Measurements from ENCODE around the gene GKN2. TPM values are rescaled to one million over a fixed set of nuclear protein-coding genes. Genes with fewer than 3 reads are reported as not detected.

The GKN2 gene
- total RNA-seq, 1 experiment from 2014 or later = 0.58 TPM

DNA sequence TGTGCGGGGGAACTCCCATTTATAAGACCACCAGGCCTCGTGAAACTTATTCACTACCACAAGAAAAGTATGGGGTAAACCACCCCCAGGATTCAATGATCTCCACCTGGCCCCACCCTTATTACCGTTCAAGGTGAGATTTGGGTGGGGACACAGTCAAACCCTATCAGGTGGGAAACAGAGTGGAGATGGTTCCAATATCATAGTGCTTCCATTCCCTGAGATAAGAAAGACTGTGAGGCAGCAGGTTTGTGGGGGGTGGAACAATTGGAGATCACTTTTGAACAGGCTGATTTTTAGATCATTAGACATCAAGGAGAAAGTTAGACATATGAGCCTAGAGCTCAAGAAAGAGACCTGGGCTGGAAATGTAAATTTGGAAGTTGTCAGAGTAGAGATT is 39.3 kb downstream of the GKN2 start:
- TF ChIP-seq EZH2 (IDR thresholded peaks at IDR 0.05; ENCODE audit: low read length, unreplicated experiment) = no peak
- Histone ChIP-seq H2AFZ (ENCODE audit: low read length) (no peak overlapping the region), H4K20me1 (ENCODE audit: low read length) (no peaks in the 10 kb centered on the region), H3K9me2 (replicated peaks; ENCODE audit: low read length) (no peaks in the 10 kb centered on the region), H3K4me2 (ENCODE audit: low read length) (no peak overlapping the region), H3K9ac (ENCODE audit: low read length) (no peak overlapping the region), H3K36me3 (ENCODE audit: low read depth, low read length) (no peaks in the 10 kb centered on the region), H3K79me2 (ENCODE audit: low read length) (no peaks in the 10 kb centered on the region), H3K4me1 (ENCODE audit: insufficient read depth, low read length) (peaks cover 9% of the 10 kb centered on the region), H3K4me3 (ENCODE audit: low read length) (no peak overlapping the region), H3K27ac (ENCODE audit: low read length) (no peak overlapping the region), H3K27me3 (ENCODE audit: low read length) (no peaks in the 10 kb centered on the region), H3F3A (ENCODE audit: low read length, unreplicated experiment) (no peaks in the 10 kb centered on the region), H3K9me3 (ENCODE audit: low read length) (no peaks in the 10 kb centered on the region)
- CTCF ChIA-PET = no interaction called here
- DNase-seq (no peak), ATAC-seq (no peak)
- intact Hi-C loops (cut with micrococcal nuclease) = no loop called here
- POLR2A ChIA-PET (ENCODE audit: unreplicated experiment) = no interaction called here
- no TSS peak for BruUV-seq (replicated peaks)

DNA sequence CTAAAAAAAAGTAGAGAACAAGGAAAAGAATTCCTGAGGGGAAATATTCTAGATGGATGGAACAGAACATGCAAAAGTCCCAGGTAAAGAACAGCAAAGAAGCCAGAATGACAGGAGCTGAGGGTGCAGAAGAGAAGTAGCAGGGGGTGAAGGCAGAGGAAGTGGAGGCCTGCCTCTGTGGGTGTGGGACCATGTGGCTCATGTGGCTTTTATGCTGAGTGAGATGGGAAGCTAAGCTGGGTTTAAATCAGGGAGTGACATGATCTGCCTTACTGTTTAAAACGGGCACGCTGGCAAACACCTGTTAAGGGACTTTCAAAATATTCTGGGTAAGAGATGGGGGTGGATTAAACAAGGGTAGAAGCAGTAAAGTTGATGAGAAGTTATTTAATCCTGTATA is 40.0 kb downstream of the GKN2 start:
- peaks cover 16% of the 10 kb centered on the region for H3K4me1 ChIP-seq (ENCODE audit: insufficient read depth, low read length)
- ChIA-PET POLR2A (ENCODE audit: unreplicated experiment) (no interaction called here), CTCF (no interaction called here)
- H2AFZ ChIP-seq (ENCODE audit: low read length) = no peak overlapping the region
- H4K20me1 ChIP-seq (ENCODE audit: low read length) = no peaks in the 10 kb centered on the region
- H3K36me3 ChIP-seq (ENCODE audit: low read depth, low read length) = no peaks in the 10 kb centered on the region
- no peak overlapping the region for H3K9ac ChIP-seq (ENCODE audit: low read length)
- H3K4me3 ChIP-seq (ENCODE audit: low read length) = no peak overlapping the region
- H3K4me2 ChIP-seq (ENCODE audit: low read length) = no peak overlapping the region
- intact Hi-C loops (cut with micrococcal nuclease) = no loop called here
- no peaks in the 10 kb centered on the region for H3F3A ChIP-seq (ENCODE audit: low read length, unreplicated experiment)
- BruUV-seq (replicated peaks) = no TSS peak
- DNase-seq (no peak), ATAC-seq (no peak)
- no peak overlapping the region for H3K27ac ChIP-seq (ENCODE audit: low read length)
- no peaks in the 10 kb centered on the region for H3K9me3 ChIP-seq (ENCODE audit: low read length)
- H3K9me2 ChIP-seq (replicated peaks; ENCODE audit: low read length) = no peaks in the 10 kb centered on the region
- TF ChIP-seq, protein P1, sequence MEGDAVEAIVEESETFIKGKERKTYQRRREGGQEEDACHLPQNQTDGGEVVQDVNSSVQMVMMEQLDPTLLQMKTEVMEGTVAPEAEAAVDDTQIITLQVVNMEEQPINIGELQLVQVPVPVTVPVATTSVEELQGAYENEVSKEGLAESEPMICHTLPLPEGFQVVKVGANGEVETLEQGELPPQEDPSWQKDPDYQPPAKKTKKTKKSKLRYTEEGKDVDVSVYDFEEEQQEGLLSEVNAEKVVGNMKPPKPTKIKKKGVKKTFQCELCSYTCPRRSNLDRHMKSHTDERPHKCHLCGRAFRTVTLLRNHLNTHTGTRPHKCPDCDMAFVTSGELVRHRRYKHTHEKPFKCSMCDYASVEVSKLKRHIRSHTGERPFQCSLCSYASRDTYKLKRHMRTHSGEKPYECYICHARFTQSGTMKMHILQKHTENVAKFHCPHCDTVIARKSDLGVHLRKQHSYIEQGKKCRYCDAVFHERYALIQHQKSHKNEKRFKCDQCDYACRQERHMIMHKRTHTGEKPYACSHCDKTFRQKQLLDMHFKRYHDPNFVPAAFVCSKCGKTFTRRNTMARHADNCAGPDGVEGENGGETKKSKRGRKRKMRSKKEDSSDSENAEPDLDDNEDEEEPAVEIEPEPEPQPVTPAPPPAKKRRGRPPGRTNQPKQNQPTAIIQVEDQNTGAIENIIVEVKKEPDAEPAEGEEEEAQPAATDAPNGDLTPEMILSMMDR (conservative IDR thresholded peaks at IDR 0.05; ENCODE audit: low read depth, low read length) = no peak
- TF ChIP-seq EZH2phosphoT487 (IDR thresholded peaks at IDR 0.05; ENCODE audit: borderline replicate concordance, low read length) (no peak), EZH2 (IDR thresholded peaks at IDR 0.05; ENCODE audit: low read length, unreplicated experiment) (no peak)
- H3K79me2 ChIP-seq (ENCODE audit: low read length) = no peaks in the 10 kb centered on the region
- no peaks in the 10 kb centered on the region for H3K27me3 ChIP-seq (ENCODE audit: low read length)

DNA sequence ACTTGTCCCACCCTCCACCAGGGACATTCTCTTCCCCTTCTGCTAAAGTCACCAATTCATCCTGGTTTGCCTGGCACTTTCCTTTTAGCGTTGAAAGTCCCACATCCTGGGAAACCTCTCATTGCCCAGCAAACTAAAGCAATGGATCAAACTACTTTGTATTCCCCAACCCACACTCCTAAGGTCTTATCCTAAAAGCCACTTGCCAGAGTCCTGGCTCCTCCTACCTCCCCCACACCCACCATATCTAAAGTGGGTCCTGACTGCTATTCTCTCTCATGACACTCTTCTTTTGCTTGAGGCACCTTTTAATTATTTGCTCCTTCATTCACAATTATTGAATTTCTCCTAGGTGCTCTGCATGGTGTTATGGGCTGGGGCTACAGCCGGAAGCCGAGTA is 40.6 kb downstream of the GKN2 start:
- Histone ChIP-seq H3K79me2 (ENCODE audit: low read length) (no peaks in the 10 kb centered on the region), H3K4me3 (ENCODE audit: low read length) (no peak overlapping the region), H3K27ac (ENCODE audit: low read length) (no peak overlapping the region), H3K9ac (ENCODE audit: low read length) (no peak overlapping the region), H3K27me3 (ENCODE audit: low read length) (no peaks in the 10 kb centered on the region), H3K36me3 (ENCODE audit: low read depth, low read length) (no peaks in the 10 kb centered on the region), H3K9me2 (replicated peaks; ENCODE audit: low read length) (no peaks in the 10 kb centered on the region), H3K4me2 (ENCODE audit: low read length) (no peak overlapping the region), H2AFZ (ENCODE audit: low read length) (no peak overlapping the region), H4K20me1 (ENCODE audit: low read length) (no peaks in the 10 kb centered on the region), H3K4me1 (ENCODE audit: insufficient read depth, low read length) (peaks cover 22% of the 10 kb centered on the region), H3K9me3 (ENCODE audit: low read length) (no peaks in the 10 kb centered on the region), H3F3A (ENCODE audit: low read length, unreplicated experiment) (no peaks in the 10 kb centered on the region)
- POLR2A ChIA-PET (ENCODE audit: unreplicated experiment) = no interaction called here
- CTCF ChIA-PET = interaction anchor here (0.5 to 0.6 kb wide), 2 partner anchors 42 to 161 kb away, joined by 3 to 4 read pairs; no protein-coding TSS in a partner anchor
- intact Hi-C loops (cut with micrococcal nuclease) = no loop called here
- no peak for ATAC-seq
- TF ChIP-seq, protein P1 (conservative IDR thresholded peaks at IDR 0.05; ENCODE audit: low read depth, low read length) = no peak
- TF ChIP-seq EZH2phosphoT487 (IDR thresholded peaks at IDR 0.05; ENCODE audit: borderline replicate concordance, low read length) = no peak
- no peak for TF ChIP-seq EZH2 (IDR thresholded peaks at IDR 0.05; ENCODE audit: low read length, unreplicated experiment)
- no peak for DNase-seq
- BruUV-seq (replicated peaks) = no TSS peak

Data from PC-3 (cell line).